ENCODE results near the gene GPATCH1.

GPATCH1 gene

DNA sequence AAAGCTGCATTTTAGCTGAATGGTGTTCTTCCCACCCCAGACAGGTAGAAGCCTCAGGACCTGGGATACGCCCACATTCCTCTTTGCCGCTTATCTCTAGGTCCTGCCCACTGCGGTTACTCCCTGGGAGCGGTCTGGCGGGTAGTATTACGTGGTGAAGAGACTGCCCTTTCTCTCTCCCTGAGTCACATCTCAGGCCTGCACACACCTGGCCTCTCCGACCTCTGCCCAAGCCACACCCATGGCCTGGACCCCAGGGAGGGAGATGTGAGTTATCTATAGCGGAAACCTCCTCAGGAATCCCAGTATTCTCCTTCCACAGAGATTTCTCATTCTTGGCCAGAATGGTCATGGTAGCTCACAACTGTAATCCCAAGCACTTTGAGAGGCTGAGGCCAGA, 33.6 kb upstream of the GPATCH1 start (continued):
- TF ChIP-seq REST (tag by site-specific recombination; IDR thresholded peaks at IDR 0.05) (no peak), GLIS2 (tag by site-specific recombination; IDR thresholded peaks at IDR 0.05) (no peak), ZSCAN23 (tag by site-specific recombination; IDR thresholded peaks at IDR 0.05) (no peak), ZNF133 (tag by site-specific recombination; IDR thresholded peaks at IDR 0.05) (no peak), KLF1 (tag by site-specific recombination; IDR thresholded peaks at IDR 0.05) (peak; percentile 98), REPIN1 (tag by site-specific recombination; IDR thresholded peaks at IDR 0.05; ENCODE audit: low read depth) (no peak), GLIS1 (tag by site-specific recombination; IDR thresholded peaks at IDR 0.05) (peak; percentile 79), ZBTB8A (tag by site-specific recombination; IDR thresholded peaks at IDR 0.05) (no peak), ZNF404 (tag by site-specific recombination; IDR thresholded peaks at IDR 0.05) (no peak), KLF8 (tag by site-specific recombination; IDR thresholded peaks at IDR 0.05) (no peak), ZNF664 (tag by site-specific recombination; IDR thresholded peaks at IDR 0.05) (no peak), ZNF561 (tag by site-specific recombination; IDR thresholded peaks at IDR 0.05; ENCODE audit: borderline replicate concordance) (peak; percentile 43; the same call in 1 of the 2 replicates)
- TF ChIP-seq, protein P1, sequence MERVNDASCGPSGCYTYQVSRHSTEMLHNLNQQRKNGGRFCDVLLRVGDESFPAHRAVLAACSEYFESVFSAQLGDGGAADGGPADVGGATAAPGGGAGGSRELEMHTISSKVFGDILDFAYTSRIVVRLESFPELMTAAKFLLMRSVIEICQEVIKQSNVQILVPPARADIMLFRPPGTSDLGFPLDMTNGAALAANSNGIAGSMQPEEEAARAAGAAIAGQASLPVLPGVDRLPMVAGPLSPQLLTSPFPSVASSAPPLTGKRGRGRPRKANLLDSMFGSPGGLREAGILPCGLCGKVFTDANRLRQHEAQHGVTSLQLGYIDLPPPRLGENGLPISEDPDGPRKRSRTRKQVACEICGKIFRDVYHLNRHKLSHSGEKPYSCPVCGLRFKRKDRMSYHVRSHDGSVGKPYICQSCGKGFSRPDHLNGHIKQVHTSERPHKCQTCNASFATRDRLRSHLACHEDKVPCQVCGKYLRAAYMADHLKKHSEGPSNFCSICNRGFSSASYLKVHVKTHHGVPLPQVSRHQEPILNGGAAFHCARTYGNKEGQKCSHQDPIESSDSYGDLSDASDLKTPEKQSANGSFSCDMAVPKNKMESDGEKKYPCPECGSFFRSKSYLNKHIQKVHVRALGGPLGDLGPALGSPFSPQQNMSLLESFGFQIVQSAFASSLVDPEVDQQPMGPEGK (tag by site-specific recombination; IDR thresholded peaks at IDR 0.05) = no peak

DNA sequence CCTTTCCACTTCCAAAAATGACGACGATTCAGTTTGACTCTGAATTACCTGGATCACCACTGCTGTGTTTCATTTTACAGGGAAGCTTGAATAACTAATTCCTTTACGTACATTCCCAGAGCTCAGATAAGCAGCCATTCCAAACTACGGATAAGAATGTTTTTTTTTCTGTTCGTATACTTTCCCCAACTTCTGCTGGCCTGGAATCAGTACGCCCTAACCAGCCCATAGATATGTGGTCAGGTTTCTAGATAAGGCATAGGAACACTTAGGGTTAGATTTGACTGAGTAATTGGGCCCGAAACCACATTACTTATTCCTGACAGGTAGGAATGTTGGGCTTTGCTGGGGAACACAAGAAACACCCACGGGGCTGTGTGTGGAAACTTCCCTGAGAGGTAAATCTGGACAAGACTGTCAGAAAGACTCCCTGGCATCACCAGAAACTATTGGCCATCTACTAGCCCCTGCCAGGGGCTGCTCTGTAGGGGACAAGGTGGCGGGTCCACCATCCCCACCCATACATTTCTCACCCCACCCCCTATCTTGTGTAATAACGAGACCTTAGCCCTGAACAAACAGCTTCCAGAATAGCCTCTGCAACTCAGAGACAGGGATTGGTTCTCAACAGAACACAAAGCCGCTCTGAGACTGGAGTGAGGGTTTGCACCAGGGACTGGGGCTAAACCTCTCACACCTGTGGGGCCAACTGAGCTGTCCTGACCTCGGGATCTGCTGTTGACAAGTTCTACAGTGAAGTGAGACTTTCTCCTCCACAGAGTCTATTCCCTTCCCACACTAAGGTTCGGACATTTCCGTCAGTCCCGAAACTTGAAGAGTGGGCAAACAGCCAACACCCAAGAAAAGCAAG, 31.9 kb upstream of the GPATCH1 start:
- POLR2A ChIA-PET = interaction anchor here (0.6 to 4.6 kb wide), 9 partner anchors 8 to 1944 kb away, joined by 3 to 26 read pairs (median 5); partner anchors contain the start of genes CEP89 and FAAP24
- Histone ChIP-seq H3K36me3 (ENCODE audit: control insufficient read depth in 2 of 2, insufficient read depth in 1 of 2, low read length in 2 of 2) (peaks cover 0 to 40% of the 10 kb centered on the region in 2 experiments; a peak in 2 of 3 replicates), H3K27ac (ENCODE audit: extremely low read depth, low read depth, low read length) (peak overlapping the region; percentile 72), H3K4me3 (ENCODE audit: low read depth, low read length) (no peak overlapping the region), H3K9me3 (ENCODE audit: control insufficient read depth, insufficient read depth, low read depth, low read length) (no peaks in the 10 kb centered on the region), H3K4me1 (ENCODE audit: control insufficient read depth, insufficient read depth, low read length) (peaks cover 45% of the 10 kb centered on the region)
- CTCF ChIA-PET = interaction anchor here (0.7 to 2.1 kb wide), 6 partner anchors 9 to 135 kb away, joined by 3 to 11 read pairs (median 6); no protein-coding TSS in a partner anchor
- TF ChIP-seq, protein P2, sequence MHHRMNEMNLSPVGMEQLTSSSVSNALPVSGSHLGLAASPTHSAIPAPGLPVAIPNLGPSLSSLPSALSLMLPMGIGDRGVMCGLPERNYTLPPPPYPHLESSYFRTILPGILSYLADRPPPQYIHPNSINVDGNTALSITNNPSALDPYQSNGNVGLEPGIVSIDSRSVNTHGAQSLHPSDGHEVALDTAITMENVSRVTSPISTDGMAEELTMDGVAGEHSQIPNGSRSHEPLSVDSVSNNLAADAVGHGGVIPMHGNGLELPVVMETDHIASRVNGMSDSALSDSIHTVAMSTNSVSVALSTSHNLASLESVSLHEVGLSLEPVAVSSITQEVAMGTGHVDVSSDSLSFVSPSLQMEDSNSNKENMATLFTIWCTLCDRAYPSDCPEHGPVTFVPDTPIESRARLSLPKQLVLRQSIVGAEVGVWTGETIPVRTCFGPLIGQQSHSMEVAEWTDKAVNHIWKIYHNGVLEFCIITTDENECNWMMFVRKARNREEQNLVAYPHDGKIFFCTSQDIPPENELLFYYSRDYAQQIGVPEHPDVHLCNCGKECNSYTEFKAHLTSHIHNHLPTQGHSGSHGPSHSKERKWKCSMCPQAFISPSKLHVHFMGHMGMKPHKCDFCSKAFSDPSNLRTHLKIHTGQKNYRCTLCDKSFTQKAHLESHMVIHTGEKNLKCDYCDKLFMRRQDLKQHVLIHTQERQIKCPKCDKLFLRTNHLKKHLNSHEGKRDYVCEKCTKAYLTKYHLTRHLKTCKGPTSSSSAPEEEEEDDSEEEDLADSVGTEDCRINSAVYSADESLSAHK (tag by site-specific recombination; IDR thresholded peaks at IDR 0.05) = peak; percentile 95
- TF ChIP-seq ZBTB44 (tag by site-specific recombination; IDR thresholded peaks at IDR 0.05) (no peak), ZNF280D (tag by site-specific recombination; IDR thresholded peaks at IDR 0.05) (no peak), YY1 (tag by site-specific recombination; IDR thresholded peaks at IDR 0.05) (no peak), OSR2 (tag by site-specific recombination; IDR thresholded peaks at IDR 0.05) (no peak), SCRT2 (tag by site-specific recombination; IDR thresholded peaks at IDR 0.05) (peak; percentile 61)
- TF ChIP-seq, protein P3, sequence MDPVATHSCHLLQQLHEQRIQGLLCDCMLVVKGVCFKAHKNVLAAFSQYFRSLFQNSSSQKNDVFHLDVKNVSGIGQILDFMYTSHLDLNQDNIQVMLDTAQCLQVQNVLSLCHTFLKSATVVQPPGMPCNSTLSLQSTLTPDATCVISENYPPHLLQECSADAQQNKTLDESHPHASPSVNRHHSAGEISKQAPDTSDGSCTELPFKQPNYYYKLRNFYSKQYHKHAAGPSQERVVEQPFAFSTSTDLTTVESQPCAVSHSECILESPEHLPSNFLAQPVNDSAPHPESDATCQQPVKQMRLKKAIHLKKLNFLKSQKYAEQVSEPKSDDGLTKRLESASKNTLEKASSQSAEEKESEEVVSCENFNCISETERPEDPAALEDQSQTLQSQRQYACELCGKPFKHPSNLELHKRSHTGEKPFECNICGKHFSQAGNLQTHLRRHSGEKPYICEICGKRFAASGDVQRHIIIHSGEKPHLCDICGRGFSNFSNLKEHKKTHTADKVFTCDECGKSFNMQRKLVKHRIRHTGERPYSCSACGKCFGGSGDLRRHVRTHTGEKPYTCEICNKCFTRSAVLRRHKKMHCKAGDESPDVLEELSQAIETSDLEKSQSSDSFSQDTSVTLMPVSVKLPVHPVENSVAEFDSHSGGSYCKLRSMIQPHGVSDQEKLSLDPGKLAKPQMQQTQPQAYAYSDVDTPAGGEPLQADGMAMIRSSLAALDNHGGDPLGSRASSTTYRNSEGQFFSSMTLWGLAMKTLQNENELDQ (tag by site-specific recombination; IDR thresholded peaks at IDR 0.05; ENCODE audit: low read depth) = no peak
